Common myeloid progenitor, CD34-positive (primary cell): ENCODE data around the gene FAM13A.

Source experiments
- CTCF ChIA-PET: fragments of 350-600 bp; sonication (Branson Sonifier 250); formaldehyde crosslinking; loops from one replicate; lab custom pipeline; 2021; ENCODE audit warnings: antibody characterized with exemption; lab: Charles Lee
- POLR2A ChIA-PET: fragments of 350-600 bp; sonication (Branson Sonifier 250); formaldehyde crosslinking; loops from one replicate; lab custom pipeline; 2021; ENCODE audit warnings: antibody characterized with exemption; lab: Charles Lee
- DNase-seq, 3 donors: peaks; one replicate each; pipeline versions ENCODE4 v3.0.0 to v3.0.0-alpha.2; 2013
- H3K27ac ChIP-seq, 2 experiments: 1 replicate in 1 of 2; 2 replicates in 1 of 2; pipeline ENCODE4 v1.7.0; 2013; ENCODE audit warnings: inconsistent platforms in 2 of 2, low read length in 2 of 2, mild to moderate bottlenecking in 2 of 2, low read depth in 1 of 2, moderate library complexity in 1 of 2; ENCODE audit not compliant: severe bottlenecking in 2 of 2, insufficient read depth in 1 of 2, poor library complexity in 1 of 2
- H3K27me3 ChIP-seq, 5 experiments: replicated peaks in 2 of 5; 1 replicate in 3 of 5; 2 replicates in 2 of 5; pipeline versions ENCODE4 v1.6.1 to v1.7.0; 2013; ENCODE audit warnings: low read length in 4 of 5, mild to moderate bottlenecking in 2 of 5, moderate library complexity in 2 of 5, inconsistent platforms in 1 of 5; ENCODE audit not compliant: insufficient read depth in 5 of 5, control insufficient read depth in 4 of 5
- H3K36me3 ChIP-seq, 4 experiments: 1 replicate in 2 of 4; 2 replicates in 2 of 4; pipeline versions ENCODE4 v1.6.1 to v1.7.0; 2013; ENCODE audit warnings: low read length in 3 of 4, control low read depth in 1 of 4, mild to moderate bottlenecking in 1 of 4; ENCODE audit not compliant: control insufficient read depth in 4 of 4, insufficient read depth in 4 of 4
- H3K4me1 ChIP-seq, 4 experiments: 1 replicate in 3 of 4; 2 replicates in 1 of 4; pipeline versions ENCODE4 v1.6.1 to v1.7.1; 2013; ENCODE audit warnings: low read length in 3 of 4, mild to moderate bottlenecking in 3 of 4, control low read depth in 1 of 4, inconsistent platforms in 1 of 4, moderate library complexity in 1 of 4; ENCODE audit not compliant: control insufficient read depth in 4 of 4, insufficient read depth in 4 of 4; ENCODE audit errors: control extremely low read depth in 1 of 4
- H3K4me3 ChIP-seq, 7 experiments: 1 replicate in 4 of 7; 2 replicates in 3 of 7; pipeline versions ENCODE4 v1.5.1 to v1.7.0; 2013; ENCODE audit warnings: mild to moderate bottlenecking in 7 of 7, low read length in 6 of 7, moderate library complexity in 6 of 7, inconsistent platforms in 2 of 7, low read depth in 2 of 7, control low read depth in 1 of 7; ENCODE audit not compliant: insufficient read depth in 4 of 7, control insufficient read depth in 1 of 7; ENCODE audit errors: extremely low read depth in 1 of 7
- H3K9me3 ChIP-seq, 5 experiments: 1 replicate in 4 of 5; 2 replicates in 1 of 5; pipeline versions ENCODE4 v1.6.1 to v1.7.1; 2013; ENCODE audit warnings: low read length in 4 of 5, mild to moderate bottlenecking in 2 of 5, inconsistent platforms in 1 of 5, low read depth in 1 of 5, moderate library complexity in 1 of 5; ENCODE audit not compliant: control insufficient read depth in 4 of 5, insufficient read depth in 2 of 5; ENCODE audit errors: control extremely low read depth in 1 of 5
- WGBS: methylation state at CpG from one replicate; pipeline ENCODE4 v1.1.5; 2013; ENCODE audit not compliant: insufficient coverage; 5-methylcytosine and 5-hydroxymethylcytosine counted together

The FAM13A gene

DNA sequence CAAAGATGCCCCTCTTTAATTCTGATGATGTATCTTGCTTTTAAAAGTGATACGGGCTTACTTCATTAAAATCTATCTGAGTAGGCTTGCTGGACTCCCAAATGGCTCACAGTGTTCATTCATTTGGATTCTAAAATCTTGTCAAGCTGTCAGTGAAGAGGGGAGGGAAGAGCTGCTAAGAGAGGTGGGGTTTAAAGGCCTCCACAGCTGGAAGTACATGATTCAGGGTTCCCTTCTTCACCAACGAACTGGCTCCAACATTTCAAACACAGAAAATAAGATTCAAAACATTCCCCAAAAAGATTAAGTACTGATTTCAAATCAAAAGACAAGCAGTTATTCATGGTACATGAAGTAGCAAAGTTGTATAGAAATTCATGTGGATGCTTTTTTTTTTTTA is 226.4 kb downstream of the FAM13A start:
- CTCF ChIA-PET = interaction anchor here (1.2 to 1.5 kb wide), 3 partner anchors 12 to 240 kb away, joined by 3 to 9 read pairs (median 3); no protein-coding TSS in a partner anchor
- DNase-seq = no peak
- H3K27ac ChIP-seq = no peak overlapping the region
- peaks cover 0 to 3% (median 0%) of the 10 kb centered on the region in 5 experiments for H3K9me3 ChIP-seq
- H3K27me3 ChIP-seq = no peaks in the 10 kb centered on the region
- H3K4me1 ChIP-seq = peaks cover 7 to 20% (median 15%) of the 10 kb centered on the region in 4 experiments
- H3K4me3 ChIP-seq = no peak overlapping the region
- WGBS = 100% methylated on average over 1 of the region's 2 CpGs
- peaks cover 0 to 1% (median 0%) of the 10 kb centered on the region in 4 experiments for H3K36me3 ChIP-seq
- POLR2A ChIA-PET = no interaction called here

DNA sequence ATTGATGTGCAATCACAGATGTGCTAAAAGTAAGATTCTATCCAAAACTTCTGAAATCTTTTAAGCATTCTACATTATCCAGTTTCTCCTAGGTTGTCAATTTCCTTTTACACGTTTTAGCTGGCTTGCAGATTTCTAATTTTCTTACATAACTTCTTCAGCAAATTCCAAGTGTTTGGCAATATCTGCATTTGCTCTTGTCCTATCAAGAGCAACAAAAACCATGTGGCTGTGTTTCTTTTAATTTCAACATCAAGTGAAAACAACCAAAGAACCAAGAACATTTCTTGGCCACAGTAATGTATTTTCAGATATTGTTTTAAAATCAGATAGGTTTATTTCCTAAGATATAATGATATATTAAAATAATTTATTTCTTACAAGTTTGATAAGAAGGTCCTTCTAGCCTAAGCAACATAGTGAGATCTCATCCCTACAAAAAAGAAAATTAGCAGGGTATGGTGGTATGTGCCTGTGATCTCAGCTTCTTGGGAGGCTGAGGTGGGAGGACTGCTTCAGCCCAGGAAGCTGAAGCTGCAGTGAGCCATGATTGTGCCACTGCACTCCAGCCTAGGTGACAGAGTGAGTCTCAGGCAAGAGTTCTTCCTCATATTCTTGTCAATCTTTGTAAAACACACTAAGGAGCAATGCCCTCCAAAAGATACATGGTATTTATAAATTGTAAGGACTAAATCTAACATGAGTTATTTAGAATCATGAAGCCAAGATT is 228.0 kb downstream of the FAM13A start:
- no peak overlapping the region for H3K27ac ChIP-seq
- WGBS = 100% methylated on average over 1 of the region's 1 CpG
- no peak overlapping the region for H3K4me3 ChIP-seq
- CTCF ChIA-PET = interaction anchor here (1.0 to 1.5 kb wide), 4 partner anchors 10 to 195 kb away, joined by 3 to 9 read pairs (median 5); no protein-coding TSS in a partner anchor
- peaks cover 0 to 3% (median 0%) of the 10 kb centered on the region in 5 experiments for H3K9me3 ChIP-seq
- no peaks in the 10 kb centered on the region for H3K36me3 ChIP-seq
- H3K4me1 ChIP-seq = peaks cover 7 to 23% (median 16%) of the 10 kb centered on the region in 4 experiments
- no peaks in the 10 kb centered on the region for H3K27me3 ChIP-seq
- DNase-seq = no peak
- POLR2A ChIA-PET = no interaction called here

DNA sequence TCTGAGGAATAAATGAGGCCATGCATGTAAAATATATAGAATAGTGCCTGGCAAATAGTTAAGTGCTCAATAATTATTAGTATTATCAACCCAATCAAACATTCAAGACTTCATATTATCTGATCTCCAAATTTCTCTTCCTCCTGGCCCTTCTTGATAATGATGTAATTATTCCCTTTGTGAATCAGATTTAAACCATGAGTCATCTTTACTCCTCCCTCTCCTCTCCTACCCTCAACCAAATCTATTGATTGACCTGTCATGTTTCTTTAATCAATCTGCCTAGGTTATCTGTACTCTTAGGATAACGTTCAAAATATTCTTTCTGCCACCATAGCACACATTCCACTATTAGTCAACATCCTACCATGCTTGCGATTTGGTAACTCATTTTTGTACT is 229.5 kb downstream of the FAM13A start:
- 100% methylated on average over 1 of the region's 2 CpGs for WGBS
- CTCF ChIA-PET = interaction anchor here (1.4 kb wide), 2 partner anchors 9 to 195 kb away, joined by 3 read pairs; no protein-coding TSS in a partner anchor
- peaks cover 12 to 35% (median 27%) of the 10 kb centered on the region in 4 experiments for H3K4me1 ChIP-seq

DNA sequence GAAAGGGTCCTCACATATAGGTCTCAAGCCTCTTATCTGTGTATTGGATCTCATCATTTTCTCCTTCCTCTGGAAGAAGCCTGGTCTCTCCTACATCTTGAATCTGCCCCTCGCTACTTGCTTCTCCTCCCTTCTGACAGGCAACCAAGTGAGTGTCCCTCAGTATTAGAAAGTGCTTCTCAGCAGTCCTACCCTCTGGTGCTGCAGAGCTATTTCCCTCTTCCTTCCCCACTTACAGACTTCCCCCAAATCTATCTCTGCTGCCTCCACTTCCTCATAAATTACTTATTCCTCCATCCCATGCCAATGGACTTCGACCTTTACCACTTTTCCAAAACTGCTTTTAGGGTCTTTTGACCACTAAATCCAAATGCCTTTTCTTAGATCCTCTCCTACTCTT is 230.2 kb downstream of the FAM13A start:
- ChIA-PET CTCF (interaction anchor here (1.4 kb wide), 1 partner anchor 8 kb away, joined by 3 read pairs; no protein-coding TSS in a partner anchor), POLR2A (no interaction called here)
- H3K9me3 ChIP-seq = no peaks in the 10 kb centered on the region
- no peaks in the 10 kb centered on the region for H3K36me3 ChIP-seq
- H3K4me1 ChIP-seq = peaks cover 18 to 42% (median 32%) of the 10 kb centered on the region in 4 experiments
- WGBS = 55% methylated on average over 2 of the region's 2 CpGs
- DNase-seq = no peak
- no peak overlapping the region for H3K27ac ChIP-seq
- H3K27me3 ChIP-seq = no peaks in the 10 kb centered on the region
- H3K4me3 ChIP-seq = no peak overlapping the region

More for the DNA sequence above, 229.5 kb downstream of the FAM13A start:
- H3K4me3 ChIP-seq = no peak overlapping the region
- H3K27ac ChIP-seq = no peak overlapping the region
- no peaks in the 10 kb centered on the region for H3K27me3 ChIP-seq
- H3K9me3 ChIP-seq = no peaks in the 10 kb centered on the region
- no peaks in the 10 kb centered on the region for H3K36me3 ChIP-seq
- no peak for DNase-seq
- POLR2A ChIA-PET = no interaction called here

DNA sequence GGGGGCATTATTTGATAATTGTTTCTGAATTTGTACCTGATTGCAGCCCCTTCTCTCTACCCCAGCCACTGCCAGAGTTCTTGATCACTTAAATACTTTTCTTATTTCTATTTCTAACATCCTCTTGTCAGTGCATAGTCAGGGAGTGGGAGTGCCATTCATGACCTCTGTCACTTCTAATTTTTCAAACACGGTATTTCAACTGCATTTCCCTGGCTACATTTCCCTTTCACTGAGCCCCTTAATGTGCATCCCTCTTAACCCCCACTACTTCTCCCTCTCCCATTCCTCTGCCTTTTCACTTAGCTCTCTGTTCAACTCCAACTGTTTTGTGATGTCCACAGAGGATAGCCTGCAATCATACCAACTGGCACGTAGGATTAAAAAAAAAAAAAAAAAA is 231.1 kb downstream of the FAM13A start:
- POLR2A ChIA-PET = no interaction called here
- WGBS = 75% methylated on average over 1 of the region's 2 CpGs
- H3K9me3 ChIP-seq = no peaks in the 10 kb centered on the region
- no peak for DNase-seq
- CTCF ChIA-PET = no interaction called here
- H3K27me3 ChIP-seq = no peaks in the 10 kb centered on the region
- no peaks in the 10 kb centered on the region for H3K36me3 ChIP-seq
- H3K27ac ChIP-seq = no peak overlapping the region
- H3K4me1 ChIP-seq = peaks cover 23 to 46% (median 32%) of the 10 kb centered on the region in 4 experiments
- no peak overlapping the region for H3K4me3 ChIP-seq

DNA sequence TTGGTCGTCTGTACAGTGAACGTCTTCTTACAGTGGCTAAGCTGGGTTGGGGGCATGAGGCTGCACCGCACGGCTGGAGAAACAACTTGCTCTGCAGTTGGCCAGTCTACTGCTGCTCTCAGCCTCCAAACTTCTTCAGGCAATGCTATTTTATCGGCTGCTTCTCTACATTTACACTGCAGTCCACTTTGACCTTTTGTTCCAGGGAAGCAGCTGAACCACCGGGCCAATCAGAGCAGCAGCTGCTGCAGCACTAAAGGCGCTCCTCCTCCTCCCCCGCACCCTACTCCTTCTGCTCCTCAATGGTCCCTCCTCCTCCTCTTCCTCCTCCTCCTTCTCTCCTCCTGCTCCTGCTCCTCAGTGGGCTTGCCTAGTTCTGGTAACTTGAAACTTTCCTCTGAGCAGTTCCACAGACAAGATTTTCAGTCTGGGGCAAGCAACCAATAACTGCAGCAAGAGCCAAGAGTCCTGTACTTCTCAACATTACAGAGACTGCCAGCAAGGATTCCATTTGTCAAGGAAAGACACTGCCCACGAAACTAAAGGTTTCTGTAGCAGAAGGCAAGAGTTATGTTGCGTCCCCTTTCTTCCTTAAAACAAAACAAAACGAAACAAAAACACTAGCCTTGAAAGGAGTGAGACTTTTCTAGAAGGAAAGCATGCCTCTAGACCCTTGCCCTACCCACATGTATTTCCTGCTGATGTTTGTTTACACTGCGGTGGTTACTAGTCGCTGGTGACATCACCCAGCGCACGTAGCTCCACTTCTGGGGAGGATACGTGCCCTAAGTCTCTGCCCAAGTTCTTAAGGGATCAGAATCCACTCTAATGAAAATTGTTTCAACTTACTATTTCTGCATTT is 233.7 kb downstream of the FAM13A start:
- CTCF ChIA-PET = no interaction called here
- peak; percentile 92 to 97 (median 95) for DNase-seq
- Histone ChIP-seq H3K27me3 (no peaks in the 10 kb centered on the region), H3K4me1 (peaks cover 15 to 31% (median 22%) of the 10 kb centered on the region in 4 experiments), H3K36me3 (no peaks in the 10 kb centered on the region), H3K9me3 (no peaks in the 10 kb centered on the region), H3K27ac (peak overlapping the region; percentile 92 to 96), H3K4me3 (peak overlapping the region; percentile 37 to 87 (median 81))
- 0% methylated on average over 12 of the region's 16 CpGs for WGBS
- POLR2A ChIA-PET = interaction anchor here (0.5 to 0.8 kb wide), 5 partner anchors 12 to 92 kb away, joined by 3 to 4 read pairs (median 4); no protein-coding TSS in a partner anchor
